Measurements from ENCODE around the gene YARS2.
"Not testable (repeated sequence)": the region's sequence is repeated elsewhere in the genome, so short reads cannot be mapped to it uniquely, and the experiment has no call there.

Gene YARS2

GRCh38 chr12:32742133-32742532 lies 13.6 kb downstream of the YARS2 start:
- no peak for DNase-seq

- no peak for DNase-seq
Observed at GRCh38 chr12:32739279-32739678, 16.4 kb downstream of the YARS2 start.

- no peak for DNase-seq
Observed at GRCh38 chr12:32737715-32738114, 18.0 kb downstream of the YARS2 start.

GRCh38 chr12:32736445-32736844 lies 19.3 kb downstream of the YARS2 start:
- no peak for DNase-seq

GRCh38 chr12:32734952-32735351 lies 20.7 kb downstream of the YARS2 start:
- DNase-seq, result no peak

GRCh38 chr12:32727237-32727636 lies 28.5 kb downstream of the YARS2 start:
- no peak for DNase-seq

- DNase-seq, result no peak
Observed at GRCh38 chr12:32726286-32726685, 29.4 kb downstream of the YARS2 start.

GRCh38 chr12:32725308-32725707 lies 30.4 kb downstream of the YARS2 start:
- DNase-seq, result not testable (repeated sequence)

- DNase-seq, result no peak
Observed at GRCh38 chr12:32718926-32719325, 36.8 kb downstream of the YARS2 start.

- no peak for DNase-seq
Observed at GRCh38 chr12:32714772-32715171, 40.9 kb downstream of the YARS2 start.

- DNase-seq, result no peak
Observed at GRCh38 chr12:32708926-32709325, 46.8 kb downstream of the YARS2 start.

GRCh38 chr12:32706335-32707024 lies 49.2 kb downstream of the YARS2 start:
- no peak for DNase-seq

- DNase-seq, result no peak
Observed at GRCh38 chr12:32705783-32706182, 49.9 kb downstream of the YARS2 start.

GRCh38 chr12:32702946-32703345 lies 52.8 kb downstream of the YARS2 start:
- no peak for DNase-seq

GRCh38 chr12:32702473-32702872 lies 53.2 kb downstream of the YARS2 start:
- DNase-seq, result no peak

GRCh38 chr12:32699437-32699836 lies 56.3 kb downstream of the YARS2 start:
- not testable (repeated sequence) for DNase-seq

- DNase-seq, result no peak
Observed at GRCh38 chr12:32698285-32698684, 57.4 kb downstream of the YARS2 start.

- no peak for DNase-seq
Observed at GRCh38 chr12:32697445-32697844, 58.3 kb downstream of the YARS2 start.
